Head of caudate nucleus (tissue), 42 donors: ENCODE results near the gene DDX21.
"Not testable (repeated sequence)": the region's sequence is repeated elsewhere in the genome, so short reads cannot be mapped to it uniquely, and the experiment has no call there.

Experiments used
- DNase-seq, 42 donors: peaks; one replicate each; pipeline versions ENCODE4 v3.0.0 to v3.0.0-alpha.2; 2020 to 2021; ENCODE audit warnings: mixed read lengths in 7 of 42
- intact Hi-C: fragments of 100-400 bp; cut with DNase I; formaldehyde crosslinking; loops from one replicate; pipeline ENCODE4 v1.15.0; 2022

Gene DDX21

DNA sequence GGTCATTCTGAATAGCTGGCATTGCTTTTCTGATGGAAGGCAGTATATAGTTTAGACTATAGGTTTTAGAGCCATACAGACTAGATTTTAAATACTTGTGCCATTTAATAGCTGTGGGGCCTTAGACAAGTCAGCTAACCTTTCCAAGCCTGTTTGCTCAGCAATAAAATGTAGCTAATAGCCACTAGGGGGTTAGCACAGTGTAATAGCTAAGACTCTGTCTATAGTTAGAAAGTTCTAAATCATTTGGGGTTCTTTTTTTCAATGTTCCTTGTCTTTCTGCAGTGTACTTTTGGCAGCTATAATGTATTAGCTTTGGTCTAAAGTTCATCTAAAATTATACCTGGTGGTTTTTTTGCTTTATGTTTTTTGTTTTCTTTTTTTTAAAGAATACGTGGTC is 25.1 kb downstream of the DDX21 start:
- intact Hi-C loops, result no loop called here
- no peak for DNase-seq

DNA sequence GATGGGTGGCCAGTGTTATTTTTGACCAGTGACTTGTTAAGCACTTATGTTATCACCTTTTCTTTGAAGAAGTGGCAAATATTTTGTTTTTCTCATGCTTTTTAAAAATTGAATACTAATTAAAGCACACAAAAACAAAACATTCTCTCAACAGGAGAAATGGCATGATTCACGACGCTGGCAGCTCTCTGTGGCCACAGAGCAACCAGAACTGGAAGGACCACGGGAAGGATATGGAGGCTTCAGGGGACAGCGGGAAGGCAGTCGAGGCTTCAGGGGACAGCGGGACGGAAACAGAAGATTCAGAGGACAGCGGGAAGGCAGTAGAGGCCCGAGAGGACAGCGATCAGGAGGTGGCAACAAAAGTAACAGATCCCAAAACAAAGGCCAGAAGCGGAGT is 26.4 kb downstream of the DDX21 start:
- DNase-seq, result no peak
- intact Hi-C loops, result no loop called here

DNA sequence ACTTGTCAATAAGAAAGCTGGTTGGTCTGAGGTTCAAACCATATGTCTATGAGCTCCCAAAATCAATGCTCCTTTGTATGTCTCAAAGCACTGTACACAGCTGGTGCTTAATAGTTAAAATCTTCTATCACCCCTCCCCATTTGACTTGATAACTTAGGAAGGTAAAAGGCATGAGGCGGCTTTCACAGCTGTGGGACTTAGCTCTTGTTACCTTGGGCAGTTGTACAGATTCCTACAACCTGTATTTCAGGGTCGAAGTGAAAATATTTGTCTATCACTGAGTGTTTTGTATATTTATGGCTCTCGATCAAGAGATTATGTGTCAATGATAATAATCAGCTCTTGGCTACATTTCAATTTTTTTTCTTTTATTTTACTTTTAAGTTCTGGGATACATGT is 31.6 kb downstream of the DDX21 start:
- DNase-seq, result no peak
- intact Hi-C loops, result loop anchor here (5.0 kb wide), 1 partner anchor 135 kb away; the partner anchor contains the start of gene VPS26A

DNA sequence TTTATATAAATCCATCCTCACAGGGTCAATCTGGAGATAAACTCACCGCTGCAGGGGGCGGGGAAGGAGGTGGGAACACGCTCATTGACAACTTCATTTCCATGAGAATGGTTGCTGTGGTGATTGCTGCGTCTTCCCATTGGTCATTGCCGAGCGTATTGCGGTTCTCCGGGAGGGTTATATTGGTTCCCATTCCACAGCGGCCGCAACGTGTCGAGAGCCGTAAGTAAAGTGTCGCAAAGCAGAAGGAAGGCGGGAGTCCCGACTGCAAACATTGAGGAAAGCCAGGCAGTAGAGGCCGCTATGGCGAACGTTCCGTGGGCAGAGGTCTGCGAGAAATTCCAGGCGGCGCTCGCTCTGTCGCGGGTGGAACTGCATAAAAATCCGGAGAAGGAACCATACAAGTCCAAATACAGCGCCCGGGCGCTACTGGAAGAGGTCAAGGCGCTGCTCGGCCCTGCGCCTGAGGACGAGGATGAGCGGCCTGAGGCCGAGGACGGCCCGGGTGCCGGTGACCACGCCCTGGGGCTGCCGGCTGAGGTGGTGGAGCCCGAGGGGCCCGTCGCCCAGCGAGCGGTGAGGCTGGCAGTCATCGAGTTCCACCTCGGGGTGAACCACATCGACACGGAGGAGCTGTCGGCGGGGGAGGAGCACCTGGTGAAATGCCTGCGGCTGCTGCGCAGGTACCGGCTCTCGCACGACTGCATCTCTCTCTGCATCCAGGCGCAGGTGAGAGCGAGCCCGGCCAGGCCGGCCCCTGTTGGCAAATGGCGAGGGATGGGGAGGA is 32.8 kb downstream of the DDX21 start, which contains the start of gene KIFBP:
TSS of gene KIFBP (plus strand) at position 274 of the 787 bp plus-strand sequence. CDS start at position 304, 30 bp downstream.
- intact Hi-C loops, result loop anchor here (5.0 kb wide), 1 partner anchor 134 kb away; the partner anchor contains the start of gene VPS26A
- DNase-seq, result peak; percentile 90 to 99 (median 97)

DNA sequence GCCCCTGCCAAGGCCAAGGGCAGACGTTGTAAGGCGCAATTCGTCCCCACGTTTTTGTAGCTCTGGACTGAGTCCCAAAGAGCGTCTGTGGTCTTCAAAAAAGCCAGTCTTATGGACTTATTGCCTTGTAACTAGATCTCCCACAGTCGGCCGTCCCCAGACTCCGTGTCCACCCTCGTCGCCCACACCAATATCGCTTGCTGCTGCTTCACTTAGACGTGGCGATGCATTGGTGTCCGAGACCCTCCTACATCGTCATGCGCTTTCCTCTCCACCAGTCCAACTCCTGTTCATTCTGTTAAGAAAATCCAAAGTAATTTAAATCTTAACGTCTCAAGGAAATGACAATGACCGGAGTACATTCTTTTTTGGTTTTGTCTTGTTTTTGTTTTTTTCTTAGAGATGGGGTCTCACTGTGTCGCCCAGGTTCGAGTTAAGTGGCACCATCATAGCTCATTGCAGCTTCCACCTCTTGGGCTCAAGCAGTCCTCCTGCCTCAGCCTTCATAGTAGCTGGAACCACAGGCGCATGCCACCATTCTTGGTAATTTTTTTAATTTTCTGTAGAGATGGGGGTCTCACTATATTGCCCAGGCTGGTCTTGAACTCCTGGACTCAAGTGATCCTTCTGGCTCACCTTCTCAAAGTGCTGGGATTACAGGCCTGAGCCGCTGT is 33.5 kb downstream of the DDX21 start:
- peak in 4 of 42 donors; percentile 4 to 36 (median 9) for DNase-seq
- intact Hi-C loops, result loop anchor here (5.0 kb wide), 1 partner anchor 133 kb away; the partner anchor contains the start of gene VPS26A

DNA sequence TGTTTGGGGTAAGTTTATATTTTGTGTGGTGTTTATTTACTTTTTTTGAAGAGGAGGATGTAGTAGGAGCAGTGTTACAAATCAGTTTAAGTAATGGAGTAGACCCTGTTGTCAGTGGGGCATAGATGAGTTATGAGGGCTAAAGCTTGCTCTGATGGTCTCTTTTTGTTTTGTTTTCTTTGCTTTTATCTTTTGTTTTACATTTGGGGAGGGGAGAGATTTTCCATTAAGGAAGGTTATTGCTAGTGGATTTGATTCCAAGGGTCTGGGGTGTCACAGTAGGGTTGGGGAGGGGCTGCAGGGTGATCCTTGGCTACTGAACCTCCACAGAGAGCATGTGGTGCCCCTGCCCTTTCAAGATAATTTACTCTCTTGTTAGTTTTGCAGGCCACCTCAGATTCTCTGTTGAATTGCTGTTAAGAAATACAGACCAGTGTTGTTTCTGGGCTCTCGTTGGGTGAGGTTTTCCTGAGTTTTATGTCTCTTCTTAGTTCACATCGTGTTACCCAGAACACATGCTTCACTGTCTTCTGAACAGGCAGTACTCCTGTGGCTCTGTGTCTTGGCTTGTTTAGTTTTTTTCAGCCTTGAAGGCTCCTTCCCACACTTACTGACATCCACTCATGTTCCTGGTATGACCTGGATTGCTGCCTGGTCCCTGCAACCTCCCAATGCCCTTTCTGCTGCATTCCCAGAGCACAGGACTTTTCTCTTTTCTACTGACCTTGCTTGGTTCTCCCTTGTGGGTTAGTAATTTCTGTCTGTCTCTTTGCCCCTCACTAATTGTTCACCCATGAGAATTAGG is 36.9 kb downstream of the DDX21 start:
- DNase-seq, result peak in 1 of 42 donors; percentile 14
- intact Hi-C loops, result no loop called here

DNA sequence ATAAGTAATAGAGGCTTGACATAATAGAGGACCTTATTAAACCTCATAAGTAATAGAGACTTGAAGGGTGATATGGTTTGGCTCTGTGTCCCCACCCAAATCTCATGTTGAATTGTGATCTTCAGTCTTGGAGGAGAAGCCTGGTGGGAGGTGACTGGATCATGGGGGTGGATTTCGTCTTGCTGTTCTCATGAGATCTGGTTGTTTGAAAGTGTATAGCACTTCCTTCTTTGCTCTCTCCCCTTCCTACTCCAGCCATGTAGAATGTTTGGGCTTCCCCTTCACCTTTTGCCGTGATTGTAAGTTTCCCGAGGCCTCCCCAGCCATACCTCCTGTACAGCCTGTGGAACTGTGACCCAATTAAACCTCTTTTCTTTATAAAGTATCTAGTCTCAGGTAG is 41.2 kb downstream of the DDX21 start:
- intact Hi-C loops, result no loop called here
- no peak for DNase-seq

DNA sequence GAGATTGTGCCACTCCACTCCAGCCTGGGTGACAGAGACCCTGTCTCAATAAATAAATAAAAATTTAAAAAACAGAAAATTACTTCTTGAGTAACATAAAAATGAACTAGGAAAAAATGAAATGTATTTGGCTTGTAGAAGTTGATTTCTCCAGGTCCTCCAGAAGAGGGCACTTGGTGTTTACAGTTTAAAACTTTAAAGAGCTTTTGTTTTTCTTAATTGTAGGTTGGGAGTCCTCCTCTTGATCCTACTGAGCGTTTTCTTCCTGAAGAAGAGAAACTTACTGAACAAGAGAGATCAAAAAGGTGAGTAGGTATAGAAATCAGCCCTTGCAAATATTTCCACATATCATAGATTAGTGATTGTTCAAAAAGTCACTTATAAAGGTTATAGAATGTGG is 48.9 kb downstream of the DDX21 start:
- intact Hi-C loops, result no loop called here
- DNase-seq, result no peak

DNA sequence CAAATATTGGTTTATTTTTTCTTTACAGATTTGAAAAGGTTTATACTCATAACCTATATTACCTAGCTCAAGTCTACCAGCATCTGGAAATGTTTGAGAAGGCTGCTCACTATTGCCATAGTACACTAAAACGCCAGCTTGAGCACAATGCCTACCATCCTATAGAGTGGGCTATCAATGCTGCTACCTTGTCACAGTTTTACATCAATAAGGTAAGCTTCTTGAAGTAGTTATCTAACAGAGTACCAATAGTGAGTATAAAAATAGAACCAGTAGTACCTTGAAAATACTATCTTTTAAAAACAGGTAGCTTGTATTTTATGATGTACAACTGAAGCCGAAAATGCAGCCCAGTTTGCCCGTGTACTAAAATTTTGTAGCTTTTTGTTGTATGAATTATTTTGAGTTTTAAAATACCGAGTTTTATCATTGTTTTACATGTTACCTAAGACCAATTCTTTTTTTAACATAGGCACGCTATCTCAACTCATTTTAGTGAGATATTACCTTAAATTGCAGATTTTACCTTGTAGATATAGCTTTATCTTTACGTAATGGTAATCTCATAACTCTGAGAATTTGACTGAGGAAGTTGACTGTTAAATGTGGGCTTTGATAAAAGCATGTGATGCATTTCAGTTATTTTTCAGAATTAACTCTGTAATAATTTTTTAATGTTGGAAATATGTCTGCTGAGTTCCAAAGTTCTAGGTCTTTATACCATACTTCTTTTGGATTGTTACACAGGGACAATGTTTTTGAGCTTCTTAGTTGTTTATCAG is 49.9 kb downstream of the DDX21 start:
- intact Hi-C loops, result no loop called here
- DNase-seq, result no peak

DNA sequence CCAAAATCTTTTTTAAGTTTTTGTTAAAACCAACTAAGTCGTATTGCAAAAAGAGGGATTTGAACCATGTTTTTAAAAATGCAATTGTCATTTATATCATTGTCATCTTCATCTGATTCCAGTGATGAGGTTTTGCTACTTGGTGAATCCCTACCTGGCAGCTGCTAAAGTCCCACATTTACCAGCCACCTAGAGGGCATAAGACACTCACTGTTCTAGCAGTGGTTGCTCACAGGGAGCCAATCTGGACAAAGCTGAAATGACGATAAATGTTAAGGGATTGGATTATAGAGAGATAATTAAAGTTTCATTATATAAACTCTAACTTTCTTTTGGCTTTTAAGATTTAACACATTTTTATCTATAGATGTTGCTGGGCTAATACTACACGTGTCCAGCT is 51.3 kb downstream of the DDX21 start:
- intact Hi-C loops, result no loop called here
- DNase-seq, result no peak

DNA sequence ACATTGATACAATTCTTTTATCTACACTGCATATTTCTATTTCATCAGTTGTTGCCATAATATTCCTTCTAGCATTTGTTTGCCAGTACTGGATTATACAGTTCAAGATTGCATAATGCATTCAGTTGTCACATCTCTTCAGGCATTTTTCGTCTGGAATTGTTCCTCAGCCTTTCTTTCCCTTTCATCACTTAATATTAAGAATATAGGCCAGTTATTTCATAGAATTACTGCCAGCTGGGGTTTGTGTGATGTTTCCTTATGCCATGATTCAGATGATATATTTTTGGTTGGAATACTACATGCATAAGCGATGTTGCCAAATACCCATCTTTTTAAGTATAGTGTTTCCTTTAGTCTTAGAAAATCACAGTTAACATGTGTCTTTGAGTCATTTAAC is 53.4 kb downstream of the DDX21 start:
- no peak for DNase-seq
- intact Hi-C loops, result no loop called here

DNA sequence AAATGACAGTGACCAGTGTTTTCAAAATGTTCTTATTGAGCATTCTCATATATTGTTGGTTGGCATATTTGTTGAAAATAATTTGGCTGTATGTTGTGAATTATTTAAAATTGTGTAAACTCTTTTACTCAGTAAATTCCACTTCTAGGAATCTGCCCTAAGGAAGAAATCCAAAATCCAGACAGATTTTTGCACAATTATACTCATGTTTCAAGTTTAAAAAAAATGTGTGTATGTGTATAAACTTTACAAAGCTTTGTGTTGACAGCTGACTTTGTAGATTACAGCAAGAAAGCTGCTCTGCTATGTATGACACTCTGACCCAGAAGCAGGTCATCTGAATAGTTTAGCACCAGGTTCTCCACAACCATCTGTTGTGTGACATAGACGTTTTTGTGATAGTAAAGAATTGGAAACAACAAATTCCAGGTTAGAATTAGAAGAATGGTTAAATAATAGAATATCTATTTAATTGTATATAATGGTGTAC is 54.2 kb downstream of the DDX21 start:
- DNase-seq, result no peak
- intact Hi-C loops, result no loop called here

DNA sequence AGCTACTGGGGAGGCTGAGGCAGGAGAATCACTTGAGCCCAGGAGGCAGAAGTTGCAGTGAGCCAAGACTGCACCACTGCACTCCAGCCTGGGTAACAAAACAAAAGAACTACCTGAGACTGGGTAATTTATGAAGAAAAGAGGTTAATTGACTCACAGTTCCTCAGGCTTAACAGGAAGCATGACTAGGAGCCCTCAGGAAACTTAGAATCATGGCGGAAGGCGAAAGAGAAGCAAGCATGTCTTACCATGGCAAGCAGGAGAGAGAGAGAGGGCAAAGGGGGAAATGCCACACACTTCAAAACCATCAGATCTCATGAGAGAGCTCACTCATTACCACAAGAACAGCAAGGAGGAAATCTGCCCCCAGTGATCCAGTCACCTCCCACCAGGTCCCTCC is 56.8 kb downstream of the DDX21 start:
- intact Hi-C loops, result not testable (repeated sequence)

DNA sequence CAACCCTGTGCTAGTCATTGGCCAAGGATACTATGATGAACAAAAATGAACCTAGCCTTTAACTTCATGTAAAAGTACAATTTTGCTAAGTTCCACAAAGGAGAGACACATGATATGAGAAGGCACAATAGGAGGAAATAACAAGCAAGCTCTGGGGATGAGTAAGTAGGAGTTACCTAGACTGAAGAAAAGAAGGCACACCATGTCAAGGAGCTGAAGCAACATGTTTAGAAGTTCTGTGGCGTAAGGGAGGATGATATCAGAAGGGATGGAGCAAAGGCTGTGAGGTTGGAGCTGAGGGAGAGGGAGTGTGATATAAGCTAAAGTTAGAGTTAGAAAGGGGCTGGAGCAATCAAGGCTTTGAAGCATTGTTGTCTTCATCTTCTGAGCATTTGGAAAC is 58.2 kb downstream of the DDX21 start:
- intact Hi-C loops, result no loop called here

More for the DNA sequence above, 56.8 kb downstream of the DDX21 start:
- DNase-seq, result not testable (repeated sequence)

DNA sequence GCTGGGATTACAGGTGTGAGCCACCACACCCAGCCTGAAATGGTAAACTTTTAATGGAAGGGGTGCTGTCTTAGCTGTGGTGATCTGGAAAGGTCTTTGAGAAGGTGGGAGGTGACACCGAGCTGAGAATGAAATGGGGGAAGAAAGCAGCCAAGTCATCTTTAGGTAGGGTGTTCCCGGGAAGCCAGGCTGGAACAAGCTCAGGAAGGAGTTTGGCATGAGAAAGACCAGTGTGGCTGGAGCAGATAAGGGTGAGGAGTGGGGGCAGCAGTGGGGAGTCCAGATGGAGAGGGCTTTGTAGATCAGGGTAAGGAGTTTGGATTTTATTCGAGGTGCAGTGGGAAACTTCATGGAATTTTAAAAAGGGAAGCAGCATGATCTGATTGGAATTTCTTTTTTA is 62.6 kb downstream of the DDX21 start:
- DNase-seq, result no peak
- intact Hi-C loops, result no loop called here

More for the DNA sequence above, 58.2 kb downstream of the DDX21 start:
- DNase-seq, result no peak

DNA sequence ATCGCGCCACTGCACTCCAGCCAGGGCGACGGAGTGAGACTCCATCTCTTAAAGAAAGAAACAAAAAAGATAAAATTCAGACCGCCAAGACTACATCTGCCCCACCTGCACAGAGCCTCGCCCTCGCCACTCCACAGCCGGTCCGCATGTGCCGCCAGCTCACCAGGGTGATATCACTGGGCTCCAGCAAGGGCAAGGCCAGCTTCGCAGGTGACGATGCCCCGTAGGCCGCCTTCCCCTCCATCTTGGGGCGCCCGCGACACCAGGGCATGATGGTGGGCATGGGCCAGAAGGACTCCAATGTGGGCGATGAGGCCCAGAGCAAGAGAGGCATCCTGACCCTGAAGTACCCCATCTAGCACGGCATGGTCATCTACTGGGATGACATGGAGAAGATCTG is 66.6 kb downstream of the DDX21 start:
- intact Hi-C loops, result no loop called here
- no peak for DNase-seq

DNA sequence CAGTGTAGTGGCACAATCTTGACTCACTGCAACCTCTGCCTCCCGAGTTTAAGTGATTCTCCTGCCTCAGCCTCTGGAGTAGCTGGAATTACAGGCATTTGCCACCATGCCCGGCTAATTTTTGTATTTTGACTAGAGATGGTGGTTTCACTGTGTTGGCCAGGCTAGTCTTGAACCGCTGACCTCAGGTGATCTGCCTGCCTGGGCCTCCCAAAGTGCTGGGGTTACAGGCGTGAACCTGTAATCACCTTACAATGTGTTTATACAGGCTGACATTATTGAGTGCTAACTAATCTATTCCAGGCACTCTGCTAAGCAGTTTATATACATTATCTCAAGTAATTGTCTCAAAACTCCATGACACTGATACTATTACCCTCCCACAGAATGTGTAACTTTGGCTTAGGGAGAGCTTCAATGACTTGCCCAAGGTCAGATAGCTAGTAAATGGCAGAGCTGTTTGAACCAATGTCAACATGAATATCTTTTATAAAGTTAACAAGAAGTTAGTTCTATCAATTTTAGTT is 69.5 kb downstream of the DDX21 start:
- DNase-seq, result no peak
- intact Hi-C loops, result no loop called here

DNA sequence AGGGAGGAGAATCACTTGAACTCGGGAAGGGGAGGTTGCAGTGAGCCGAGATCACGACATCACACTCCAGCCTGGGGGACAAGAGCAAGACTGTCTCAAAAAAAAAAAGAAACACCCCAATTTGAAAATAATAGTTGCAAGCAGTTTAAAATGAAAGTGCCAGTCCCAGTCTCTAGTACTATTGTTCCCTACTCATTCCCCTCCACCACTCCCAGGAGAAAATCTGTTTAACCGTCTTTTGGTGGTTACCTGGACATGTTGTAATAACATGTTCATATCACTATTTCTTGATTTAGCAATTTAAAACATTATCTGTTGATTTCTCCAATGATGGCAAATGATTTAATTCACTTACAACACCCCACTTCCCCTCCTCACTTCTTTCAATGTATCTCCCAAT is 77.3 kb downstream of the DDX21 start:
- intact Hi-C loops, result no loop called here
- DNase-seq, result no peak
